ENCODE data around the gene L3MBTL4. TPM values are rescaled to one million over a fixed set of nuclear protein-coding genes. Genes with fewer than 3 reads are reported as not detected.

The L3MBTL4 gene
- total RNA-seq, 1 experiment from 2014 or later: 1.4 TPM

DNA sequence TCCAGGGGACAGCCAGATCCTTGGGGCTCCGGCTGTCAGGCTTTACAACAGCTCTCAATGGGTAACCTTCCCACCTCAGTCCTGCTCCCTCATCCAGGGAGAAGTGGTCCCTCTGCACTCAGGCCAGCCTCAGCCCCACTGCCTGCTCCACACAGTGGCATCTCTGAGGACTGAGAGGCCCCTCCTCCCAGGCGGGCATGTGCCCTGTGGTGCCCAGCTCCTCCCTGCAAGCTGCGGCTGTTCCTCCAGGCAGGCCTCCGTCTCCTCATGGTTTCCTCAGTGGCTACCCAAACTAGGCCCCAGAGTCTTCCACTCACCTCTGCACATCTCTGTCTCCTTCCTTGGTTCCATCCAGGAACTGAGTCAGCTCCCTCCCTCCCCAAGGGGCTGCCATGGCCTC is 437.7 kb downstream of the L3MBTL4 start:
- TF ChIP-seq ZNF671 (CRISPR knock-in tag; IDR thresholded peaks at IDR 0.05) (no peak), FOXK1 (CRISPR knock-in tag; IDR thresholded peaks at IDR 0.05) (no peak), STAT6 (CRISPR knock-in tag; conservative IDR thresholded peaks at IDR 0.05; ENCODE audit: low read depth) (no peak), ZNF121 (CRISPR knock-in tag; IDR thresholded peaks at IDR 0.05) (no peak), NFATC4 (CRISPR knock-in tag; IDR thresholded peaks at IDR 0.05) (no peak), ZNF396 (CRISPR knock-in tag; IDR thresholded peaks at IDR 0.05; ENCODE audit: borderline replicate concordance) (no peak), RORB (CRISPR knock-in tag; IDR thresholded peaks at IDR 0.05) (no peak)
- TF ChIP-seq, protein P1, sequence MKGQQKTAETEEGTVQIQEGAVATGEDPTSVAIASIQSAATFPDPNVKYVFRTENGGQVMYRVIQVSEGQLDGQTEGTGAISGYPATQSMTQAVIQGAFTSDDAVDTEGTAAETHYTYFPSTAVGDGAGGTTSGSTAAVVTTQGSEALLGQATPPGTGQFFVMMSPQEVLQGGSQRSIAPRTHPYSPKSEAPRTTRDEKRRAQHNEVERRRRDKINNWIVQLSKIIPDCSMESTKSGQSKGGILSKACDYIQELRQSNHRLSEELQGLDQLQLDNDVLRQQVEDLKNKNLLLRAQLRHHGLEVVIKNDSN (CRISPR knock-in tag; IDR thresholded peaks at IDR 0.05): no peak
- no peak overlapping the region for H3K4me3 Mint-ChIP-seq
- no peak overlapping the region for H3K27ac Mint-ChIP-seq
- DNase-seq (ENCODE audit: low spot score) (no peak), ATAC-seq (no peak)
- H3K27me3 Mint-ChIP-seq (ENCODE audit: low read depth): no peaks in the 10 kb centered on the region
- peaks cover 24% of the 10 kb centered on the region for H3K4me1 Mint-ChIP-seq
- H3K36me3 Mint-ChIP-seq: no peaks in the 10 kb centered on the region
- ChIA-PET CTCF (no interaction called here), POLR2A (no interaction called here)
- no peaks in the 10 kb centered on the region for H3K9me3 Mint-ChIP-seq

DNA sequence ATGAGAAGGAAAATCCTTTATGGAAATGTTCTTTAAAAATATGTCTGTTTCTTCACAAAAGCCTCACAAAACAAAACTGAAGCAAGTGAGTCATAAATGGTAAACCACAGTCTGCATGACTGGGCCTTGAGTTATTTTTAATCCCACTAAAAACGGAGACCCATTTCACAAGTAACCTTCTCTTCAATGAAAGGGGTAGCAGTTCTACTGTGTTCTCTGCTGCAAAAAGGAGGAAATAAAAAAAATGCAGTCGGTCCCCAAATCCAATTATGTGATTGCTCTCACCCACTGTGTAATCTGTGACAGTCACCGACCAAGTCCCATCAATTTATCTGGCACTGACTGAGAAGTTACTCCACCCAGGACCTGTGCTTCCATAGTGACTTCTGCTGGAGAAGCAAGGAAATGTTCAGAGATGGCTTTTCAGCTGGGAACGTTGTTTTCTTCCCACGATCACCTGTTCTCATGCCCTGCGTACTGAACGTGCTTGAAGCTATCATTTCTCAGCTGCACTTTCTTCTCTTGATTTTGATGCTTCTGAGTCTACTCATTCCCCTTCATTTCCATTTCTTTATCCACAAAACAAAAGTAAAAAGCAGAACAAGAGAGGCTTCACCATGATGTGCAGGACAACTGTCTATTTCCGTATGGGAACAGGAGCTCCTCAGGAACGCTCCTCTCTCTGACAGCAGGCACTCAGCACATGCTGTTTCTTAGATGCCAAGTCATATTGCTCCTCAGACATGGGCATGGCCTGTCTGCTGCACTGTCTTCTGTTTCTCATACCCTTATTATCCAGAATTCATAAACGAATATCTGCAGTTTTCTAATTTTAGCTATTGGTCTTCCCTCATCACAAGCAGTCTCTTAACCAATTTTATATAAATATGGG is 439.4 kb downstream of the L3MBTL4 start:
- Mint-ChIP-seq H3K27ac (no peak overlapping the region), H3K4me3 (no peak overlapping the region), H3K27me3 (ENCODE audit: low read depth) (peaks cover 4% of the 10 kb centered on the region; the same call in 1 of the 2 replicates), H3K9me3 (no peaks in the 10 kb centered on the region), H3K36me3 (no peaks in the 10 kb centered on the region), H3K4me1 (peaks cover 34% of the 10 kb centered on the region)
- ChIA-PET POLR2A (no interaction called here), CTCF (interaction anchor here (0.8 kb wide), 1 partner anchor 80 kb away, joined by 4 read pairs; the partner anchor contains the start of gene TMEM200C)
- TF ChIP-seq KAT7 (CRISPR knock-in tag; IDR thresholded peaks at IDR 0.05; ENCODE audit: borderline replicate concordance): no peak
- no peak for TF ChIP-seq GABPB1 (CRISPR knock-in tag; IDR thresholded peaks at IDR 0.05)
- TF ChIP-seq ELF4 (CRISPR knock-in tag; IDR thresholded peaks at IDR 0.05; ENCODE audit: low read depth): no peak
- TF ChIP-seq CDX4 (CRISPR knock-in tag; IDR thresholded peaks at IDR 0.05; ENCODE audit: borderline replicate concordance): no peak
- no peak for ATAC-seq
- no peak for DNase-seq (ENCODE audit: low spot score)

DNA sequence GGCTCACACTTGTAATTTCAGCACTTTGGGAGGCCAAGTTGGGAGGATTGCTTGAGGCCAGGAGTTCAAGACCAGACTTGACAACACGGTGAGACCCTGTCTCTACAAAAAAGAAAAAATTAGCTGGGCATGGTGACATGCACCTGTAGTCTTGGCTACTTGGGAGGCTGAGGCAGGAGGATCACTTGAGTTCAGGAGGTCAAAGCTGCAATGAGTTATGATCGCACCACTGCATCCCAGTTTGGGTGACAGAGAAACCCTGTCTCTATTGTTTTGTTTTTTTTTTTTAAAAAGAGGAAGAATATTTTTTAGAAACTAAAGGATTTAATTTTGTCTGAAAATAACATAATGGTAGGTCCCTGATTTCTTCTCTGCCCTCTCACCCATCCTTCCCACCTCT is 440.0 kb downstream of the L3MBTL4 start:
- POLR2A ChIA-PET: no interaction called here
- peaks cover 4% of the 10 kb centered on the region; the same call in 1 of the 2 replicates for H3K27me3 Mint-ChIP-seq (ENCODE audit: low read depth)
- TF ChIP-seq GABPB1 (CRISPR knock-in tag; IDR thresholded peaks at IDR 0.05) (no peak), TEAD4 (CRISPR knock-in tag; IDR thresholded peaks at IDR 0.05) (no peak), CREB1 (CRISPR knock-in tag; IDR thresholded peaks at IDR 0.05) (no peak), JUN (CRISPR knock-in tag; IDR thresholded peaks at IDR 0.05) (no peak), MLX (CRISPR knock-in tag; IDR thresholded peaks at IDR 0.05) (no peak), SP1 (CRISPR knock-in tag; conservative IDR thresholded peaks at IDR 0.05) (no peak), NFATC4 (CRISPR knock-in tag; IDR thresholded peaks at IDR 0.05) (no peak), NR1H2 (CRISPR knock-in tag; IDR thresholded peaks at IDR 0.05) (no peak), ATF2 (CRISPR knock-in tag; IDR thresholded peaks at IDR 0.05; ENCODE audit: borderline replicate concordance, low read depth) (no peak), AR (CRISPR knock-in tag; IDR thresholded peaks at IDR 0.05) (no peak)
- TF ChIP-seq, protein P2, sequence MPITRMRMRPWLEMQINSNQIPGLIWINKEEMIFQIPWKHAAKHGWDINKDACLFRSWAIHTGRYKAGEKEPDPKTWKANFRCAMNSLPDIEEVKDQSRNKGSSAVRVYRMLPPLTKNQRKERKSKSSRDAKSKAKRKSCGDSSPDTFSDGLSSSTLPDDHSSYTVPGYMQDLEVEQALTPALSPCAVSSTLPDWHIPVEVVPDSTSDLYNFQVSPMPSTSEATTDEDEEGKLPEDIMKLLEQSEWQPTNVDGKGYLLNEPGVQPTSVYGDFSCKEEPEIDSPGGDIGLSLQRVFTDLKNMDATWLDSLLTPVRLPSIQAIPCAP (CRISPR knock-in tag; IDR thresholded peaks at IDR 0.05): no peak
- TF ChIP-seq, protein P3, sequence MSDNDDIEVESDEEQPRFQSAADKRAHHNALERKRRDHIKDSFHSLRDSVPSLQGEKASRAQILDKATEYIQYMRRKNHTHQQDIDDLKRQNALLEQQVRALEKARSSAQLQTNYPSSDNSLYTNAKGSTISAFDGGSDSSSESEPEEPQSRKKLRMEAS (CRISPR knock-in tag; IDR thresholded peaks at IDR 0.05): no peak

More for the DNA sequence above, 440.0 kb downstream of the L3MBTL4 start:
- ATAC-seq (no peak), DNase-seq (ENCODE audit: low spot score) (no peak)
- Mint-ChIP-seq H3K4me3 (no peak overlapping the region), H3K36me3 (no peaks in the 10 kb centered on the region), H3K27ac (no peak overlapping the region), H3K9me3 (no peaks in the 10 kb centered on the region), H3K4me1 (peaks cover 36% of the 10 kb centered on the region)
- CTCF ChIA-PET: no interaction called here

All from WTC11 (cell line).